Heart left ventricle (tissue), 16 donors: Measurements from ENCODE around the gene WNT3A. TPM values are rescaled to one million over a fixed set of nuclear protein-coding genes. Genes with fewer than 3 reads are reported as not detected.

Experiments
- ATAC-seq, 4 donors: fragments of 200-7000 bp; cut with Tn5 transposase; one replicate each; pipeline ENCODE4 v1.9.1; 2020 to 2022; ENCODE audit warnings: moderate library complexity in 4 of 4, mild to moderate bottlenecking in 3 of 4, moderate number of reproducible peaks in 1 of 4
- DNase-seq, 5 donors: peaks; one replicate each; pipeline ENCODE4 v3.0.0-alpha.2; 2020
- H3K27ac ChIP-seq, 12 donors: fragments of 200-600 bp; sonication (generic) in 4 of 12; one replicate each; pipeline versions ENCODE4 v1.5.0 to v1.8.0; 2016 to 2022; ENCODE audit warnings: mild to moderate bottlenecking in 2 of 12
- H3K27me3 ChIP-seq, 9 donors: fragments of 200-600 bp; sonication (generic) in 2 of 9; one replicate each; pipeline versions ENCODE4 v1.5.1 to v1.8.0; 2016 to 2022; ENCODE audit warnings: mild to moderate bottlenecking in 3 of 9
- H3K36me3 ChIP-seq, 9 donors: fragments of 200-600 bp; sonication (generic) in 2 of 9; one replicate each; pipeline versions ENCODE4 v1.5.0 to v1.8.0; 2018 to 2022; ENCODE audit warnings: mild to moderate bottlenecking in 2 of 9
- H3K4me1 ChIP-seq, 12 donors: fragments of 200-600 bp; sonication (generic) in 4 of 12; one replicate each; pipeline versions ENCODE4 v1.5.0 to v1.8.0; 2016 to 2022; ENCODE audit warnings: mild to moderate bottlenecking in 3 of 12
- H3K4me3 ChIP-seq, 12 donors: fragments of 200-600 bp; sonication (generic) in 4 of 12; one replicate each; pipeline versions ENCODE4 v1.5.0 to v1.8.0; 2017 to 2022; ENCODE audit warnings: mild to moderate bottlenecking in 9 of 12, moderate library complexity in 4 of 12
- H3K9me3 ChIP-seq, 12 donors: fragments of 200-600 bp; sonication (generic) in 4 of 12; one replicate each; pipeline versions ENCODE4 v1.5.0 to v1.8.0; 2016 to 2022; ENCODE audit warnings: mild to moderate bottlenecking in 1 of 12
- POLR2A ChIP-seq, 2 donors: fragments of 450-650 bp; IDR thresholded peaks; one replicate each; pipeline ENCODE4 v1.6.1; 2017; ENCODE audit warnings: antibody characterized with exemption in 2 of 2, mild to moderate bottlenecking in 2 of 2, moderate library complexity in 2 of 2
- WGBS, 4 donors: extraction: QIAGEN DNeasy Blood & Tissue Kit in 2 of 4; methylation state at CpG; one replicate each; pipeline versions ENCODE4 v1.1.5 to v1.1.7; 2013 to 2018; 5-methylcytosine and 5-hydroxymethylcytosine counted together
- intact Hi-C, 10 donors: fragments of 100-400 bp; cut with DNase I; formaldehyde crosslinking; loops; one replicate each; pipeline versions ENCODE4 v1.11.1 to v1.14.2; 2022
- polyA plus RNA-seq, 2 donors: library from polyadenylated mRNA; stranded (reverse); fragments of 200-250 nt; gene quantifications; one replicate each; pipeline ENCODE4 v1.2.3, GENCODE V29; 2013
- total RNA-seq, 9 donors: library from RNA; depleted of rRNA in 2 of 9; stranded (reverse); fragments of >200 nt in 2 of 9; fragmentation: NEBNext Ultra II Directional in 3 of 9; extraction: Animal tissue kit (Norgen Biotek cat#: 25700) in 3 of 9; gene quantifications; one replicate each; pipeline versions ENCODE4 v1.1.0 to v1.2.4, GENCODE V29; 2016 to 2023
- TF ChIP-seq, protein P1 (sequence below), 12 donors: fragments of 200-600 bp; sonication (generic) in 4 of 12; IDR thresholded peaks; one replicate each; pipeline versions ENCODE4 v1.5.0 to v1.8.0; 2018 to 2022; ENCODE audit warnings: antibody characterized with exemption in 12 of 12, mild to moderate bottlenecking in 5 of 12
- donor health status: ischemic (EF 13 %, LVEDD 7.1; RV severe dilation, severe dysfunction).
- donor health status: healthy with polysubstance abuse.
- donor health status: DM: no; HTN: yes; CAD: no.
- donor health status: DM: no; HTN: no; CAD: no.
- donor health status: ischemic (EF 25% LVEDD 6.9; RV normal size, moderate dysfunction).
- donor health status: ischemic (EF 25% LVEDD 5.7; RV mildly dilated, moderate dysfunction).
- donor health status: healthy.
- donor health status: DM: yes; HTN: yes; CAD: no.
- donor health status: ischemic (EF 35%, LVEDD 5.7; RV mildly dilated, moderate dysfunction).
- donor health status: nonischemic (EF 11% LVEDD 7.7; RV severe dilation, severe dysfunction).
- donor health status: DM: yes; HTN: yes; CAD: no.
- donor health status: PGD.
- donor health status: ischemic (EF 29% LVEDD 5.4; RV normal size, mild dysfunction).
- donor health status: nonischemic (EF 23%, LVEDD 6.1; RV moderate dilation, normal function).

Gene WNT3A
- total and polyA plus RNA-seq, 11 donors: not detected

DNA sequence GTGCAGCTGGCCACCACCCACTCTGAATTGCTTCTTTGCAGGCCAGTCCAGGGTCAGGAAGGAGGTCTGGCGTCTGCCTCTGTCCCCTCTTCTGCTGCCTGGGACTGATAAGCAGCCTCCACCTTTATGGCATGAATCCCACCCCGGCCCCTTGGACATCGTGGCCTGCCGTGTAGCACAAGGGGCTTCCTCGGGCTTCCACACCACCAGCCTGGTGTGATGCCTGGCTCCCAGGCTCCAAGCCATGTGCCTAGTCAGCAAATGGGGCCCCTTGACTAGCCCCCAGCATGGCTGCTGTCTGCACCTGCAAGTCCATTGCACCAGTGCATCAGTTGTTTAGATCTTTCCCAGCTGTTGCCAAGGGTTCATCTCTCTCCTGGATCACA lies 65.9 kb downstream of the WNT3A start:
- Histone ChIP-seq H3K4me1 (no peaks in the 10 kb centered on the region), H3K9me3 (no peaks in the 10 kb centered on the region), H3K36me3 (no peaks in the 10 kb centered on the region), H3K4me3 (no peak overlapping the region), H3K27ac (no peak overlapping the region), H3K27me3 (peaks cover 0 to 14% (median 0%) of the 10 kb centered on the region in 9 donors)
- ATAC-seq (no peak), DNase-seq (peak in 3 of 5 donors; percentile 4 to 31 (median 17))
- WGBS, 4 donors: 47 to 62% (median 51%) methylated on average over 4 to 5 of the region's 5 CpGs
- intact Hi-C loops: loop anchor here in 2 of 10 donors (10.0 kb wide), 2 partner anchors 308 to 328 kb away; no protein-coding TSS in a partner anchor
- TF ChIP-seq, protein P1, sequence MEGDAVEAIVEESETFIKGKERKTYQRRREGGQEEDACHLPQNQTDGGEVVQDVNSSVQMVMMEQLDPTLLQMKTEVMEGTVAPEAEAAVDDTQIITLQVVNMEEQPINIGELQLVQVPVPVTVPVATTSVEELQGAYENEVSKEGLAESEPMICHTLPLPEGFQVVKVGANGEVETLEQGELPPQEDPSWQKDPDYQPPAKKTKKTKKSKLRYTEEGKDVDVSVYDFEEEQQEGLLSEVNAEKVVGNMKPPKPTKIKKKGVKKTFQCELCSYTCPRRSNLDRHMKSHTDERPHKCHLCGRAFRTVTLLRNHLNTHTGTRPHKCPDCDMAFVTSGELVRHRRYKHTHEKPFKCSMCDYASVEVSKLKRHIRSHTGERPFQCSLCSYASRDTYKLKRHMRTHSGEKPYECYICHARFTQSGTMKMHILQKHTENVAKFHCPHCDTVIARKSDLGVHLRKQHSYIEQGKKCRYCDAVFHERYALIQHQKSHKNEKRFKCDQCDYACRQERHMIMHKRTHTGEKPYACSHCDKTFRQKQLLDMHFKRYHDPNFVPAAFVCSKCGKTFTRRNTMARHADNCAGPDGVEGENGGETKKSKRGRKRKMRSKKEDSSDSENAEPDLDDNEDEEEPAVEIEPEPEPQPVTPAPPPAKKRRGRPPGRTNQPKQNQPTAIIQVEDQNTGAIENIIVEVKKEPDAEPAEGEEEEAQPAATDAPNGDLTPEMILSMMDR (IDR thresholded peaks at IDR 0.05): no peak
- TF ChIP-seq POLR2A (IDR thresholded peaks at IDR 0.05): no peak

DNA sequence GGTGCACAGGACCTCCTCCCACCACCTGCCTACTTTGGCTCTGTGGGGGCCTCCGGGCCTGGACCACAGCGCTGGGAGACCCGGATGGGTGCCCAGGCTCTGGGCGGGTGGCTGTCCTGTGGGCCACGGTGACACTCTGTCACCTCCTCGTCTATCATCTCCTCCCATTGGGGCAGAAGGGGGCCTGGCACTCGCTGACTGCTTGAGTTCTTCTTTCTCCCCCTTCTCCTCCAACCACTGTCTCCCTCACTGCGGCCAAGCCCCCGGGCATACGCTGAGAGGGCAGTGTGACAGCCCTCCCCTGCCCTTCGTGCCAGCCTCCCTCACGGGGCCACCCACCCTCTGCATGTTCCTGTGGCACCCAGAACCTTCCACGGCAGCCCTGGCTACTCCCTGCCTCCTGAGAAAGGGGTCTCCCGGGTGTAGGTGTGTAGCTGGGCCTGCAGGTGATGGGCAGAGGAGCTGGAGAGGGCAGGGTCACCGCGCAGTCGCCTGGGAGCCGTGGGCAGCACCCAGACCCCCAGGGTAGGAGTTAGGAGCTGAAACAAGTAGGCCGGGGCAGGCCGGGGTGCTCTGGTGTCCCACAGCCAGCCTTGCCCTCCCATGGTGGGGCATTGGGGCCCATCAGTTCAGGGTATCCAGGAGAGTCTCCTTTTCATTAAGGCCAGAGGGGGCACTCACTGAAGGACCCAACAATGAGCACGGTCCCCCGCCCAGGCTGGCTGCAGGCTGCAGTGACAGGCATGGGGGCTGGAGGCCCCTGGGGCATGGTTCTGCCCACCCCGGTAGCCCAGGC lies 66.5 kb downstream of the WNT3A start:
- intact Hi-C loops: loop anchor here in 2 of 10 donors (10.0 kb wide), 2 partner anchors 308 to 328 kb away; no protein-coding TSS in a partner anchor
- Histone ChIP-seq H3K27ac (no peak overlapping the region), H3K4me1 (peaks cover 0 to 4% (median 0%) of the 10 kb centered on the region in 12 donors), H3K4me3 (no peak overlapping the region), H3K9me3 (no peaks in the 10 kb centered on the region), H3K27me3 (peaks cover 0 to 14% (median 0%) of the 10 kb centered on the region in 9 donors), H3K36me3 (no peaks in the 10 kb centered on the region)
- ATAC-seq: no peak
- TF ChIP-seq, protein P1 (IDR thresholded peaks at IDR 0.05): no peak
- no peak for TF ChIP-seq POLR2A (IDR thresholded peaks at IDR 0.05)
- WGBS, 4 donors: 70 to 75% (median 72%) methylated on average over 13 to 23 of the region's 23 CpGs
- peak in 2 of 5 donors; percentile 14 to 25 for DNase-seq

DNA sequence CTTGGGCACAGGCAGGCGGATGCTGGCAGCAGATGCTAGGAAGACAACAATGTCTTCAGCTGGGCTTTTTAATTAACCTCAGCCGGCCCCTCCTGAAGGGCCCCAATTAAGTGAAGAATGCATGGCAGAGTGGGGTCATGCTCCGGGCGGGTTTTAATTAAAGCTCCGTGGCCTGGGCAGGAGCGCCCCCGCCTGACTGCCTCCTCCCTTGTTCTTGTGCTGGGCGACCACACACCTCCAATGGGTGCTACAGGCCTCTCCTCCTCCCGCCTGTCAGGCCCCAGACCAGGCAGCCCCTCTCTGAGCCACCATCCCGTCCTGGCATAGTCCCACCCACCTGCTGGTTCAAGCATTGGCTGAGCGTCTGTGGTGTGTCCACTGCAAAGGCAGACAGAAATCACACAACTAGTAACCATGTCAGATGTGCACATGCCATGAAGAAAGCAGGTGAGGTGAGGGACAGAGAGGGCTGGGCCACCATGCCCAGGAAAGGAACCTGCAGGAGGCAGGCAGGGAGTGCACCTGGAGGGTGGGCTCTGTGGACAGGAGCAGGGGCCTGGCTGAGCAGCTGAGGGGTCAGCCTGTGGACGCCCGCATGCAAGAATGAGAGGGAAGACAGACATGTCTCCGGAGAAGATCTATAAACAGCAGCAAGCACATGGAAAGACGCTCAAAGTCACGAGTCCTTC lies 67.2 kb downstream of the WNT3A start:
- Histone ChIP-seq H3K9me3 (no peaks in the 10 kb centered on the region), H3K4me3 (no peak overlapping the region), H3K36me3 (no peaks in the 10 kb centered on the region), H3K27me3 (peaks cover 0 to 9% (median 0%) of the 10 kb centered on the region in 9 donors), H3K27ac (no peak overlapping the region), H3K4me1 (peaks cover 0 to 4% (median 0%) of the 10 kb centered on the region in 12 donors)
- peak in 3 of 4 donors; percentile 18 to 35 (median 19) for ATAC-seq
- DNase-seq: peak in 2 of 5 donors; percentile 18 to 25
- 37 to 43% (median 42%) methylated on average over 13 to 16 of the region's 16 CpGs for WGBS, 4 donors
- TF ChIP-seq POLR2A (IDR thresholded peaks at IDR 0.05): no peak
- TF ChIP-seq, protein P1 (IDR thresholded peaks at IDR 0.05): peak in 5 of 12 donors; percentile 7 to 28 (median 26)
- intact Hi-C loops: loop anchor here in 2 of 10 donors (10.0 kb wide), 2 partner anchors 309 to 329 kb away; no protein-coding TSS in a partner anchor
